ENCODE measurements around the gene FMNL2. TPM values are rescaled to one million over a fixed set of nuclear protein-coding genes. Genes with fewer than 3 reads are reported as not detected.
A peak's percentile ranks its signal among the peaks of the same experiment; 100 is the strongest.

Gene FMNL2
- total RNA-seq, 2 donors from 2014 or later, result 35.5 to 45.0 TPM

DNA sequence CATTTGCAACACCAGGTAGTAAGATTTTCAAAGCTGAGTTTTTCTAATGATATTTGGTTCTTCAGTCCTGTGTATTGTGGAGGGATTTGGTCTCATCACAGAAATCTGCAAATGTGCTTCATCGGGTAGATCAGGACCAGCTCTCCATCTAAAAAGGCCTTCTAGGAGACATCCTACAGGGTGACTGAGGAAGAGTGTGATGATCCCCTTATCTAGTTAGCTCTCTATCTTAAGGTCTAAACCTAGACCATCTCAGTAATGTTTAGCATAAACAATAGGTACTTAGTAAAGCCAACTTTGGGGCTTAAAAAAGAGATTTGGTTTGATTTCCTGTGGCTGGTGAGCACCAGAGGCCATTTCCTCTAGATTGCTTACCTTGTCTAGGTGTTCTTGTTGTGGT is 237.1 kb downstream of the FMNL2 start:
- intact Hi-C loops (cut with DNase I), result no loop called here
- DNase-seq (ENCODE audit: low spot score), result no peak

DNA sequence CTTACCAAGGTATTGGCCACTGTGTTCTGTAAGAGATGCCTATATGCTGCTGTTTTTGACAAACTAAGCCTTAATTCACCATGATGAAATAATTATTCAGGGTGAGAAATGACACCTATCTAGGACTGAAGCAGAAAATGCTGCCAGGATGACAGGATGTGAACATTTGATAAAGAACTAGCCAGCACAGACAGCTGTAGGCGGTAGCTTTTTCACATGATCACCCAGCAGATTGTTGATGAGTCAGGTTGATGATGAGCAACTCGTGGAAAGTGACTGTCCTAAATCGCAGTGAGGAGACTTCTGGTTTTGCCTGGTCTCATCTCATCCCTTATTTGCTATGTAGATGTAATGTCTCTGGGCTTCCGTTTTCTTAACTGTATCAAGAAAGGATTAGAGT is 238.2 kb downstream of the FMNL2 start:
- DNase-seq (ENCODE audit: low spot score), result no peak
- intact Hi-C loops (cut with DNase I), result no loop called here

DNA sequence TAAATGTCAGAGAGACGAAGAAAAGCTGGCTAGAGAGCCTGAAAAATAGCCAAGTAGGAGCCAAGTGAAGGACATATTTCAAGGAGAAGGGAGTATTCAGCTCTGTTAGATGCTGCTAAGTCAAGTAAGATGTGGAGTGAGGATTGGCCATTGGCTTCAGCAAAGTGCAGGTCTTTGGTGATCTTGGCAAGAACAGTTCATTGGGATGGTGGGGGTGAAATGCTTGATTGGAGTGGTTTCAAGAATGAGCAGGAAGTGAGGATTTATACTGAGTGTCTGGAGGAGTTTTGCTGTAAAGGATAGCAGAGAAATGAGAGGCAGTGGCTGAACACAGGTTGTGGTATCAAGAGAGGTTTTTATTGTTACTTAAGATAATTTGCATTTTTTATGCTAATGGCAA is 242.6 kb downstream of the FMNL2 start:
- intact Hi-C loops (cut with DNase I), result no loop called here

DNA sequence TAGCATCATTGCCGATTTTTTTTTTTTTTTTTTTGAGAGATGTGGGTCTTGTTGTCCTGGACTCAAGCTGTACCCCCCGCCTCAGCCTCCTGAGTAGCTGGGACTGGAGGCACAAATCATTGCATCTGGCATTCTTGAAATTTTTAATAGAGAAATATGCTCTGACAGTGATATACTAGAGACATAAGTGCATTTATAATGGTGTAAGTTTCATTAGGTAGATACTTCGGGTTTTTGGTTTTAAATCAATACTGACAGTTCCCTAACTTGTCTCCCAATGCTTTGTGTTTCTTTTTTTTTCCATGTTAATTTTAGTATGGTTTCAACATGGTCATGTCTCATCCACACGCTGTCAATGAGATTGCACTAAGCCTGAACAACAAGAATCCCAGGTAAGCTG is 243.6 kb downstream of the FMNL2 start:
- no peak for DNase-seq (ENCODE audit: low spot score)
- intact Hi-C loops (cut with DNase I), result no loop called here

More for the DNA sequence above, 242.6 kb downstream of the FMNL2 start:
- DNase-seq (ENCODE audit: low spot score), result no peak

DNA sequence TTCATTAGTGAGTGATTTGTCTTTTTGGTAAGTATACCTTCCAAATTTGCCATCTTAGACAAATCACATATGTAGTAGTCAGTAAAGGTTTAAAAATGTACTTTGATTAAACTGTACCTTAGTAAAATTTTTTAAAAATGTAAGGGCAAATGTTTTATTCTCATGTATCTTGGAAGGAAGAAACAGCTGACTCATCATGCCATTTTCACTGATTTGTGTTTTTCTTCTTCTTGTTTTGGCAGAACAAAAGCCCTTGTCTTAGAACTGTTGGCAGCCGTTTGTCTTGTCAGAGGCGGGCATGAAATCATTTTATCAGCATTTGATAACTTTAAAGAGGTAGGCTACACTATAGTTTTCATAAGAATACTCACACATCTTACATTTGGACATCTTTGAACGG is 245.7 kb downstream of the FMNL2 start:
- DNase-seq (ENCODE audit: low spot score), result no peak
- intact Hi-C loops (cut with DNase I), result no loop called here

DNA sequence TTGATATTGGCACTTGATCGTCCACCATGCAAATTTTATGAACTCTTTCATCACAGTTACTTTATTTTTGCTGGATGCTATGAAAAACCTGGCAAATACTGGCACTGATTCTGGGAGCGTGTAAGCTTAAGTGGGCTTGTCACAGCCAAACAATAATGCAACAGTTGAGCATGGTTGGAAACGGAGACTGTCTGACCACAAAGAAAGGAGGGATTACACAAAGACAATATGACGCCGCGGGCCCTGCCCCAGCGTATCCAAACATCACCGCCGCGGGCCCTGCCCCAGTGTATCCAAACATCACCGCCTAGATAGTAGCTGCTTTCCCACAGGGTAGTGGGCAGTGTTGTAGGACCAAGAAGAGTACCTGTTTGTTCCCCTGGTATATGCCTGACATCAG is 246.4 kb downstream of the FMNL2 start:
- intact Hi-C loops (cut with DNase I), result no loop called here
- no peak for DNase-seq (ENCODE audit: low spot score)

DNA sequence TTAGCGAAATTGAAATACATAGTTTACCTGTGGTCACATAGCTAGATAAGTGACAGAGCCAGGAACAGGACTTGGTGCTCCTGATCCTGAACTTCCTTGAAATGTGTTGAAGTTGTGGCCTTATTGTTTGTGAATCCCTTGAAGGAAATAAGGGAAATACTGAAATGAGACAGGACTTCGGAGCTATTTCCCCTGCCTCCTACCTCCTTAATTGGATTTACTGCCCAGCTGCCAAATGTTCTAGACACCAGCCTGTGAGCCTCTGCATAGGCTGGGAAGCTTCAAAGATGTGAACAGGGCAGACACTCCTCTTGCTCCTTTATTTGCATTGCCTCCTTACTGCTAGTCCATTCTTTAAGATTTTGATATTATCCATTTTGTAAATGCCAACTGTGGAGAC is 247.1 kb downstream of the FMNL2 start:
- intact Hi-C loops (cut with DNase I), result no loop called here
- DNase-seq (ENCODE audit: low spot score), result no peak

DNA sequence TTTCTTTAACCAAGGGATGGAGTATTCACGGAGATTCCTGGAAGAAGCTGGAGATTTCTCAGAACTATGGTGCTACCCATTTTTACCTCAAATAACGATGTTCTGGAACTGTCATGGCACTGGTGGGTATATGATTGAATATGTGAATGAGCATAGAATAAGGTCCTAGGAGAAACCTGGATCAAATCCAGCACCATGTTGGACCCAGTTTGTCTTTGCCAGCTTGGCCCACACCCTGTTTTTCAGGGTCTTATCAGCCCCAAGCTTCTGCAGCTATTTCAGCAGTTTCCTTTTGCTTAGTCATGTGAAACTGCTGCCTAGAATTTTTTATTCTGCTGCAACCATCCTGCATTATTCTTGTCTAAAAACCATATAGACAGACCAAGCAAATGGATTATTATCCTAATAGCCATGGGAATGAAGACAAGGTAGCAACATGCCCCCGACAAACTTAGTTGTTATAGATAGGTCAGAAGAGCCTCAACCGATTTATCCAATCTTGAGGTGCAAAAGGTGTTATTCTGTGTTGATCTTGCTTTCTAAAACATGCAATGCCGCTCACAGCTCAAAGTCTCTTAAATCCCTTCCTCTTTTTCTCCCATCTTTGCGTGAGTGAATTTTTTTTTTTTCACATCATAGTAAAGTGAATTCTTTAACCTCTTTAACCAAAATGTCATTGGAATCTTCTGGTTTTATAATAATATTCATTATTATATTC is 248.7 kb downstream of the FMNL2 start:
- DNase-seq (ENCODE audit: low spot score), result no peak
- intact Hi-C loops (cut with DNase I), result no loop called here

DNA sequence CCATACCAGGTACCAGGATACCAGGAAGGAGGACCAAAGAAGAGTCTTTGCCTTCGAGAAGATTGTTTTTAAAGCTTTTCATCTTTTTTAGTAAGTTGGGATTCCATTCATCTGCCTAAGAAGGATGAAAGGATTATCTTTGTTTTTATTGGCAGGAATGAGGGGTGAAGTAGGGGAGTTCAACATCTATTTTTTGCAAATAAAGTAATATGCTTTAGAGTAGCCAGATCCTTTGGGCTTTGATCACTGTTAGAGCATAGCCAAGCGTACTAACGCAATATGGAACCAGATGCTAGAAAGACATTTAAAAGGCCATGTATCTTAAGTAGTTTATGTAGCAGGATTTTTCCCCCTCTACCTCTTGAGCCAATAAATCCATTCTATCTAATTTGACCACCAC is 249.3 kb downstream of the FMNL2 start:
- DNase-seq (ENCODE audit: low spot score), result no peak
- intact Hi-C loops (cut with DNase I), result no loop called here

DNA sequence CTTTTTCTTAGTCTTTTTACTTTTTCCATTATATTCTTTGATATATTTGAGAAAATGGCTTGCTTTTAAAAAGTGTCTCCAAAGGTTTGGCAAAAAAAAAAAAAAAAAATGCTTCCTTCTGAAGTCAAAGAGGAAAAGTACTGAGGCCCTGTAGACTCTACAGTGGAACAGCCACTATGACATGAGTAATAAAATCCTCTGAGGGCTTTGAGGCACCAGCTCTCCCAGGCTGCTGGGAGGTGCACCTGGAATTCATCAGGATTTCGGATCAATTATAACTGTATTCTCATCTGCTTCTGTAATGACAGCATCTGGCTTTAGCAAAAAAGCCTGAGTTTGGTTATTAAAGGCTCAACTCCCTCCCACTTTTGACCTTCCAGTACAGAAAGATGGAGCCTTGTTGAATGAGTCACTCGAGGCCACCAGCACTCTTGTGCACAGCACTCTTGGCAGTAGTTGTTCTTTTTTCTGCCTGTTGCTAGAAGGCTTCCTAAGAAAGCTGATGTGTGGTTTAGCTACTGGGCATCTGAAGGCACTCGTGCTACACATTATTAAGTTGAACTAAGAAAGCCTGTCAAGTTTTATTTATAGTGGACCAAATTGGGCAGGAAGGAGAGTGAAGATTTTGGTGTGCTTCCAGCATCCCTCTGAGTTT is 251.0 kb downstream of the FMNL2 start:
- intact Hi-C loops (cut with DNase I), result no loop called here
- no peak for DNase-seq (ENCODE audit: low spot score)

DNA sequence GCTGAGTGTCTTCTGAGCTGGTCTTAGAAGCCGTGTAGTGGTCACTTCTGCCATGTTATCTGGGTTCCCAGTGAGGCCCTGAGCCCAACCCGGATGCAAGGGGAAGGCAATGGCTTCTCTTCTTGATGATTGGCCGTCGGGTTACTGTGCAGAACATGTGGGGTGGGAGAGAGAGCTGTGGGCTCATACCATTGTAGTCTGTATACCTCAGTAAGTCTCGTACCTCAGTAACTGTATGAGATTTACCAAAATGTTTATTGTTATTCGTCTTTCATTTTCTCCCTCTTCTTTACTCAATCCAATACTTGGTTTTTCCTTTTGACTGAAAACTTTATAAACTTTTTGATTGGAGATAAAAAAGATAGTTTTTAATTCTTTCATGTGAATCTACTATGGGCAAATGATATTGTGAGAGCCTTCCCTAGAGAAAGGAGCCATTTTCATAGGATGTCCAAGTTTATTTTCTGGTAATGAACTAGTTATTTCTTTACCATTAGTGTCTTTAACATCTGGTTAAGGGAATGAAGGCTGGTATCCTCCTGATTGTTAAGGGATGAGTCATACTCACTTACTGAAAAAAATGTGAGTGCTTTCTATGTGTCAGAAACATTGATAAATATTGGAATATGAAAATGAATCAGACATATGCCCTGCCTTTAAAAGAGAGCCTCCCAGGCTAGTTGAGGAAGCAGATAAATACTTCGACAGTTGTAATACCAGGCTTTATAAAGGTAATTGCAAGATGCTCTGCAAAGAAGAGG is 252.4 kb downstream of the FMNL2 start:
- intact Hi-C loops (cut with DNase I), result no loop called here
- DNase-seq (ENCODE audit: low spot score), result no peak

DNA sequence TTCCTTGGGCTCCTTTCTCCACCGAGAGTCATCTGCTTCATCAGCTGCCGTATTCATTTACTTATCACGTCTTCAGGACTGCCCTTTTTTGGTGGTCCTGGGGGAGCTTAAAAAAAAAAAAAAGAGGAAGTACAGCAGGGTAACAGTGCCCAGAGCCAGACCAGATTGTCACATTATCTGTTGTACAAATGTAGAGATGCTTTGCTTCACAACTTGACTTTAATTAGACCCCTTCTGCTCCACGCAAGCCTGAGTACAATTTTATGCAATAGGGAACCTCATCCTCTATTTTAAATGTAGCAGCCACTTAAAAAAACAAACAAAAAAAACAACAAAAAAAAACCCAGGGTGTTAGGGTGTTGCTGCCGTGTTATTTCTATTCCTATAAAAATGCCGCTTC is 254.0 kb downstream of the FMNL2 start:
- intact Hi-C loops (cut with DNase I), result no loop called here
- no peak for DNase-seq (ENCODE audit: low spot score)

DNA sequence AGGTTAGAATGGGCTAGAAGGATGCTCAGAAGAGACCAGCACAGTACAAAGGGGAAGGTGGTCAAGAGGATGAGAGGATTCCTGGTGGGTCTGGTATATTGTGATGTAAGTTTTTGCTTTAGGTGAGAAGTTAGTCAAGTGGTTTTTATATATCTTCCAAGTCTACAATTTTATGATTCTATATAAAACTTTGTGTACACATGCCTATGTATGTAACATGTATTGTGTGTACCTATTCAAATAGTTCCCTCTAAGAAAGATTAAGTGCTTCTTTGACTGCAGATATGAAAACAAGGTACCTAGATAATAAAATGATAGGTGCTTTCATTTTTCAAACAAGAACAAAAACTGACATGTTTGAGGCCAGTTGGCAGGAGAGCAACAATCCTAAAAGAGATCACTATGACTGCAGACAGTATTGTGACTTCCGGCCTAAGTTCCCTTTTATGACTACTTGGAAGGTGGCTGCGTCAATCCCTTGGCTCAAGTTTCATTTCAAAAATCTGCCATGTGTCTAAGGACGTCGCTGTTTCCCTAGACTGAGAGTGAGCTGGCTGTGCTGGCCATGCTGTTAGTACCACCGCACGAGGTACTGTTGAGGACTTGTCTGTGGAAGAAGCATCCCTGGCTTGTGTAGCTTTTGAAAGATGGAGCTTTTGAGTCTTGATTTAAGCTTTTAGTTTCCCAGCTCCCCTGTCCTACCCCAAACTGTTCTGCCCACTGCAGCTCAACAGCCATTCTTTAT is 259.2 kb downstream of the FMNL2 start:
- intact Hi-C loops (cut with DNase I), result no loop called here
- peak; percentile 84 for DNase-seq (ENCODE audit: low spot score)

DNA sequence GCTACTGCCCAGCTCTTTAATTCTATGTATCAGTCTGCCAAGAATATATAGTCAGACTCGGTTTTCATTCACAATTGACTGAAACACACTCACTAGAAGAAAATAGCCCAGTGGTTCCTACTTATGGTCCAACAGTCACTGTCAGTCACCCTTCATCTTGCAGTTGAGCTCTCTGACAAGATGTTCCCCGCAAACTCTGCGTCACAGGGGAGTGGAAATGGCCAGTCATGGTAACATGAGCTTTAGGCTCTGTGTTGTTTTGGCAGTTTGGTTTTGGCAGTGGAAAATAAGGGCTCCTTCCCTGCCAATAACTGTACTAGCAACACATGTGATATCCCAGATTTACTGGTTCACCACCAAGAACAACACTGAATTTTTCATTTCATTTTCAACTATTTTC is 259.8 kb downstream of the FMNL2 start:
- intact Hi-C loops (cut with DNase I), result no loop called here
- no peak for DNase-seq (ENCODE audit: low spot score)

DNA sequence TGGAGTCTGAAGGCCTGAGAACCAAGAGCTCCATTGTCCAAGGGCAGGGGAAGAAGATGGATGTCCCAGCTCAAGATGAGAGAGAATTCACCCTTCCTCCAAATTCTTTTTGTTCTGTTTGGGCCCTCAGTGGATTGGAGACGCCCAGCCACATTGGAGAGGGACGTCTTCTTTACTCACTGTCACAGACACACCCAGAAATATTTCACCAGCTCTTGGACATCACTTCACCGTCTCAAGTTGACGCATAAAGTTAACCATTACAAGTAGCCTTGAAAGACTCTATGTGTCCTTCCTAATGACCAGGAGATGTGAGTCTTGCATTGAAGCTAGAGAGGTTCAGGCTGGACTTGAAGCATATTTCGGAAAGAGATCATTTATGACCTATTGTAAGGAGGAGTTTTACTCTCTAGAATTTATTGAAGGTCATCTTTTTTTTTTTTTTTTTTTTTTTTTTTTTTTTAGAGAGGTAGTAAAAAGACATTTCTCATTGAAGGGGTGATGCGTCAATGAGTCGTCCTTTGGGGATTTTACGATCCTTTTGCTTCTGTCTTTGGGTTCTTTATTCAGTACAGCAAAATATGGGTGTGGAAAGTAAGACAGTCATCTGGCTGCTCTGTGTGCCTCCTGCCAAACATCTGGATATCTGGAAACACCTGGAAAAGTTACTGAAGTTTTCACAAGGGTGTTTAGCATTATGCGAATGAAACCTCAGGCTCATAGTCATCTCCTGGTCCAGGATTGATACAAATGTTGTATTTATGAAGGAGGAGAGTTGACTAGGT is 264.2 kb downstream of the FMNL2 start:
- intact Hi-C loops (cut with DNase I), result no loop called here
- no peak for DNase-seq (ENCODE audit: low spot score)

DNA sequence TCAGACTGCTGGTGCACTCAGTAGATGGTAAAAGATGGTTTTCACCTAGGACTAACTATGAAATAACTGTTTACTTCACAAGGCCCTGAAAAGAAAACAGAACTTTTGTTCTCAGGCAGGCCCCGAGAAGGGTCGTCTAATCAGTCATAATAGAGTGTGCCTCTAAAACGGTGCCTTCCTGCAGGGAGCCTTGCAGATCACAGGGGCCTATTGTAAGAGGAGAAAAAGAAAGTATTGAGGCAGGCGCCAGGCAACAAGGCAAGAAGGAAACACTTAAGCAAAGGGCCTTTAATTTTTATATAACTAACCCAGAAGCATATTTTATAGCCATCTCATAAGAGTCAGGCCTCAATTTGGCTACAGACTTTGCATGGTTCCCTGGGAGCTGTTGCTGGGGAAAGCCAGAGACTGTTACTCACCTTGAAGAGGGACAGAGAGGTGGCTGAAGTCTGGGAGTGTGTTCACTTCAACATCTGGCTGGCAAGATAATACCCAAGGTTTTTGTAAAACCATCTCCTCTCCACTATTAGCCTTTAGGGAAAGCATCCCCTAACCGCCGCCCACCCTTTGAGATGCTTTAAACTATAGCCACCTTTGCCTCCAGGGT is 265.2 kb downstream of the FMNL2 start:
- intact Hi-C loops (cut with DNase I), result no loop called here
- no peak for DNase-seq (ENCODE audit: low spot score)

DNA sequence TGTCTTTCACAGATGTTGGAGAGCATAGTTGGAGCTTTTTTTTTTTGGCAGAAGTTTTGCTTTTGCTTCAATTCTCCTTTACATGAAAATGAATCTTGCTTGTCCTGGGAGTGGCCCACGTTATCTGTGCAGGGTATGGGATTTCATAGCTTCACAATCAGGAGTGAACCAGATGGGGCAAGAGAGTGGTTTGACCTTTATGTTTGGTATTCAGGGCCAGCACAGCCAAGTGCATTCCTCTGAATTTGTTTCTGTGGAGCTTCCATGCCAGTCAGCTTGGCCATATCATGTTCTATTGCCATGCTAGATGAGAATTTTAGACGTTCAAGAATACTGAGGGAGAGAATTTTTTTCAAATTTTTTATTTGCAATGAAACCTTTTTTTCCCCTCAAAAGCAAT is 265.7 kb downstream of the FMNL2 start:
- intact Hi-C loops (cut with DNase I), result no loop called here
- no peak for DNase-seq (ENCODE audit: low spot score)

DNA sequence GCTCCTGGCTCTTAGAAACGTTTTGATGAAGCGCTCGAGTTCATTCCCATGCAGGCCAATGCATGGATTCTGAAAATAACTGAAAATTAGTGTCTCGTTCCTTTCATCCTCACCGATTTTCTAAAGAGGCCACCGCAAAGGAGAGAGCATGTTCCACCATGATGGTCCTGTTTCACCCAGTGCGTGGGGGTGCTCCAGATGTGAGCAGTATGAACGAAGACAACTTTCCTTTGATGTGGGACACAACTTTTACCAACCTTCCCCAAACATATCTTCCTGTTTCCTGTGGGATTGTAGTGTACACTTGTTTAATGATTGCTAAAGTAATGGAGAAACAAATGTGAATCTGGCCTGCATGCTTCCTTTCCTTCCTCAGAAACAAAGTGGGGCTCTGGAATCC is 267.8 kb downstream of the FMNL2 start:
- intact Hi-C loops (cut with DNase I), result no loop called here
- DNase-seq (ENCODE audit: low spot score), result no peak

DNA sequence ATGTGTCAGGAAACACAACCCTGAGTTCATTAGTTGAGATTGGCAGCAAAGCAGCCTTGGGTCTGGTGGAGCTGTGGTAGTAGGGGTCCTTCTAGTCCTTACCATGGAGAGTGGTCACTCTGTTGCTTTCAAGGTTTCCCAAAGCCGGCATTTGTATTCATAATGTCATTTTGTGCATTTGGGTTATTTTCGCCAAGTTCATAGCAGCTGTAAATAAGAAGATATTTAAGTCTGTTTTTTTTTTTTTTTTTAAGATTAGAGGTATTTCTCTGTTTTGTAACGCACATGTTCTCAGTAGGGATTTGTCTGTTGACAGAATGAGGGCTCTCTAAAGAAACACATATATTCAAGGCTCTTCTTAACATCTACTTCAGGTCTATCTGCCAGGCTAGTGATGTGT is 268.2 kb downstream of the FMNL2 start:
- intact Hi-C loops (cut with DNase I), result no loop called here

More for the DNA sequence above, 268.2 kb downstream of the FMNL2 start:
- DNase-seq (ENCODE audit: low spot score), result no peak

Data from posterior vena cava (tissue), 2 donors.